HG03378 (cell line): Measurements from ENCODE around the gene SPINK7.
"Not testable (repeated sequence)": the region's sequence is repeated elsewhere in the genome, so short reads cannot be mapped to it uniquely, and the experiment has no call there.

Source experiments
- ATAC-seq: cut with Tn5 transposase; IDR thresholded peaks from one replicate; pipeline ENCODE4 v1.9.1; 2021; ENCODE audit warnings: mild to moderate bottlenecking, moderate library complexity; ENCODE audit not compliant: unreplicated experiment

SPINK7 gene

DNA sequence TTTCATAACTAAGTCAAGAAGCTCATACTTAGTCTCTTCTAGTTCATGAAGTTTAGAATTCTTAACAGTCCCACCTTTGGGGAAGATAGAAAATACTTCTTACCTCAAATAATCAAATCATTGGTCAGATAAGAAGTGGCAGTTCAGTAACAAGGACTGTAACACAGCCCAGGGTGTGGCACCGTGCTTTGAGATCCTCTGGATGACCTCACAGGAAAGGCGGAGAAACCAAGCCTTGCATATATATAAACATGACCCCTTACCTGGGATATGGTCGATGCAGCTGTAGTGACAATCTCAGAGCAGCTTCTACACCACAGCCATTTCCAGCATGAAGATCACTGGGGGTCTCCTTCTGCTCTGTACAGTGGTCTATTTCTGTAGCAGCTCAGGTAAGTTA lies at the start of gene SPINK7:
Gene SPINK7, plus strand, starts transcription at position 271 of the 400 bp plus-strand sequence. Its CDS starts 61 bp downstream, at position 332.
- ATAC-seq = no peak

DNA sequence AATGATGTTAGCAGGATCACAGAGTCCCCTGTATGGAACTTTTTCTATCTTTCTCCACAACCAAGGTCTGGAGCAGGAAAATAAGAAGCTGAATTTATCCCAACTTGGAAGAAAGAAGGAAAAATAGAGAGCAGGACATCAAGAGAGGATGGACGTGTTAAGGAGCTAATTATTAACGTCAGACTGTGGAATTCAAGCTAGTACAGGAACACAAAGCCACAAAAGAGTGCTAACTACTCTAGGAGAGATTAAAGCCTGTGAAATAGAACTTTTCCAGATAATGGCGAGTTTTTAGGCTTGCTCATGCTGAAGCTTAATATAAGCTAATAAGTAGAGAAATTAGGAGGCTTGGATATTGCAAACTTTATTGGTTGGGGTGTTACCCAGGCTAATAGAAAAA lies 44.3 kb upstream of the SPINK7 start:
- ATAC-seq = no peak

DNA sequence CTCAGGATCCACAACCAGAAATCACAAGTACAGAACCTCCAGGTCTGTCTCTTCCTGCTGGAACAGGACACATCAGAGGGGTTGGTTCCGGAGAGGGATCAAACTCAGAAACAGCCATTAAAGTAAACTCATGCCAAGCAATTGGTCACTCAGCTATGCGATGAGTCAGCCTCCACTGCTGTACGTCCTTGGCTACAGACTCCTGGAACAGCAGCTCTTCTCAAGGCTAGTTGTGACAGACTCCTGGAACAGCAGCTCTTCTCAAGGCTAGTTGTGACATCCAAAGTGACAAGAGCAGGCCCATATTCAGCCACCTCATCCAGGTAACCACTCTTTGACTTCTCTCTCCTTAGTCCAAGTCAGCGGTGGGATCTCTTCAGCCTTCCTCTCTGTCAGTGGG lies 43.7 kb upstream of the SPINK7 start, which contains the start of gene SPINK13:
Gene SPINK13, plus strand, starts transcription at position 229 of the 400 bp plus-strand sequence. CDS start 1,279 bp downstream, outside the sequence.
- ATAC-seq = no peak

DNA sequence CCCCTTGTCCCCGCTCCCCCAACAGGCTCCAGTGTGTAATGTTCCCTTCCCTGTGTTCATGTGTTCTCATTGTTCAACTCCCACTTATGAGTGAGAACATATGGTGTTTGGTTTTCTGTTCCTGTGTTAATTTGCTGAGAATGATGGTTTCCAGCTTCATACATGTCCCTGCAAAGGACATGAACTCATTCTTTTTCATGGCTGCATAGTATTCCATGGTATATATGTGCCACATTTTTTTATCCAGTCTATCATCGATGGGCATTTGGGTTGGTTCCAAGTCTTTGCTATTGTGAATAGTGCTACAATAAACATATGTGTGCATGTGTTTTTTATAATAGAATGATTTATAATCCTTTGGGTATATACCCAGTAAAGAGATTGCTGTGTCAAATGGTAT lies 37.1 kb upstream of the SPINK7 start:
- ATAC-seq = not testable (repeated sequence)

DNA sequence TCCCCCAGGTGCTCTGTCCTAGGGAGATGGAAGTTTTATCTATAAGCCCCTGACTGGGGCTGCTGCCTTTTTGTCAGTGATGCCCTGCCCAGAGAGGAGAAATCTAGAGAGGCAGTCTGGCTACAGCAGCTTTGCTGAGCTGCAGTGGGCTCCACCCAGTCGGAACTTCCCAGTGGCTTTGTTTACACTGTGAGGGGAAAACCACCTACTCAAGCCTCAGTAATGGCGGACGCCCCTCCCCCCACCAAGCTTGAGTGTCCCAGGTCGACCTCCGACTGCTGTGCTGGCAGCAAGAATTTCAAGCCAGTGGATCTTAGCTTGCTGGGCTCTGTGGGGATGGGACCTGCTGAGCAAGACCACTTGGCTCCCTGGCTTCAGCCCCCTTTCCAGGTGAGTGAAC lies 31.3 kb upstream of the SPINK7 start:
- not testable (repeated sequence) for ATAC-seq

DNA sequence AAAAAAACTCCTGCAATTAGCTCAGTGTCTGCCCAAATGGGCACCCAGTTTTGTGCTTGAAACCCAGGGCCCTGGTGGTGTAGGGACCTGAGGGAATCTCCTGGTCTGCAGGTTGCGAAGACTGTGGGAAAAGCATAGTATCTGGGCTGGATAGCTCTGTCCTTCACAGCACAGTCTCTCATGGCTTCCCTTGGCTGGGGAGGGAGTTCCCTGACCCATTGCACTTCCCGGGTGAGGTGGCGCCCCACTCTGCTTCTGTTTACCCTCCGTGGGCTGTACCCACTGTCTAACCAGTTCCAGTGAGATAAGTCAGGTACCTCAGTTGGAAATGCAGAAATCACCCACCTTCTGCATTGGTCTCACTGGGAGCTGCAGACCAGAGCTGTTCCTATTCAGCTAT lies 30.9 kb upstream of the SPINK7 start:
- not testable (repeated sequence) for ATAC-seq

DNA sequence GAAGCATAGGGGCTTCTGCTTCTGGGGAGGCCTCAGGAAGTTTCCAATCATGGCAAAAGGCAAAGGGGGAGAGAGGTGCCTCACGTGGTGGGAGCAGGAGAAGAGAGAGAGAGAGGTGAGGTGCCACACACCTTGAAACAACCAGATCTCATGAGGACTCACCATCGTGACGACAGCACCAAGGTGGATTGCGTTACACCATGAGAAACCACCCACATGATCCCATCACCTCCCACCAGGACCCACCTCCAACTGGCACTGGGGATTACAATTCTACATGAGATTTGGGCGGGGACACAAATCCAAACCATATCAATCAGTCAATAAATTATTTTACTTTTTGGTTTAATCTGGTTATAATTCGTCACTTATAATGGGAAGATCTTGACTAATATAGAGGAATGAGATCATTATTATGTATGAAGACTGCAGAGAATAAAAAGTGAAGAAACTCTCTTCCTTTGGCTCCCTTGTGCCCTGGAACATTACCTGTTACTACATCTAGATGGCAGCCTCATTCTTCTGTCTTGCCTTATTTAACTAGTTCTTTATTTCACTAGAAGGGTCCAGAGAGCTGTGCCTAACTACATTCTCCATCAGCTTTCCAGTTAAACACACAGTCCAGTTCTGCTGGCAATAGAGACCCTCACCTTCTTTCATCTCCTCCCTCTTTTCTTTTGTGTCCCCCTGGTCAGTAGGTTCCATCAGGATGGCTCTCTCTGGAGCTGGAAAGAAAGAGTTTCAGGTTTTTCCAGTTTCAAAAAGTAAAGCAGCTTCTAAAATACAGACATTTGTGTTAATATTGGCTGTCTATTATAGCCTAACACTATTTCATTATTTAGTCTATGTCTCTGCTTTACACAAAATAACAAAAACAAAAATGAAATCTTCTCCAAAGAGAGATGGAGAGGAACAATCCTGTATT lies 21.7 kb upstream of the SPINK7 start:
- peak; percentile 66 for ATAC-seq

DNA sequence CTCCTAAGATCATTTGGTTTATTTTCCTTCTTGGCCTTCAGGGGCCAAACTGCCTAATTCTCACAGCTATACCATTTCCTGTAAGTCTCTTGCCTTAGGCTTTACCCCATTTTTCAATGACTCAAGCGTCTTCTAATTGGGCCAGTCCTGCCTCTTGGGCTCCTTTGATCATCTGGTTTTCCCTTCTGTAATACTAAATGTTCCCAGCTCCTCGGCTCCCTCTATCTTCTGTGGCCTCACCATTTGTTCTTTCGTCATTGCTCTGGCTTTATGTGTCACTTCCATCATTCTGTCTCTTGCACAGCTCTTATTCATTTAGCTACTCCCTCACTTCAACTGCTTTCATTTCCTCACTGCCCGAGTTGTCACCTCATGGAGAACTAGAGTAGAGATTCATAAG lies 14.5 kb upstream of the SPINK7 start:
- ATAC-seq = no peak

DNA sequence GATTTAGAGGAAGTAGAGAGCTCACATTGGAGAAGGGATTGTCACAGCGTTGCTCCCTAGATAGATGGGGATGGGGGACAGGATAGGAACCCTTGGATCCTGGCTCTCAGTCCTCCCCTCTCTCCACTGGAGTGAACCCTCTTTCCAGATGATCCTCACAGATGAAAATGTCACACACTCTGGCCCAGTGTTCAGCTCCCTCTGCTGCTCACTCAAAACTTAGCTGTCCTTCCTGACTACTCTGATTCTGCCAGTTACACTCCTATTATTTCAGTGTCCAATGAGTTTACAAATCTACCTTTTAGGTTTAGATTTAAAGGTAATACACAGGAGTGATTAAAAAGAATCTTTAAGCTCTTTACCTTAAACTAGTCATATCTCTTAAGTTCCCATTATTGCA lies 5.8 kb upstream of the SPINK7 start:
- ATAC-seq = no peak

DNA sequence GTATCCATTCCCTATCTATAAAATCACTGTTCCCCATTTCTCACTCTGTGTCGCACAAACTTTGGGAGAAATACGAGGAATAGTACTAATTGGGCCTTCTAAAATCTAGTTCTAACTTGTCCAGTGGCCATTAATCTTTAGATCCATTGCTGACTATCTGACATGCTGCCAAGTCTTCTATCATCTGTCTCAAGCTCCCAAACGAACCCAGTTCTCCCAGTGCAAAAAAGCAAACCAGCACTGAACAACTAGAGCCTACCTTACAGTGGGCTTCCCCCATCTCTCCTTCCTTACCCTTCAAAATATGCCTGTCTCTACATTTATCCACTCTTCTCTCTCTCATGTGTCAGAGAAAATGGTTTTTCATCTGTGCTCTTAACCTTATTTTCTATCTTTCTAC lies 3.2 kb upstream of the SPINK7 start:
- no peak for ATAC-seq

DNA sequence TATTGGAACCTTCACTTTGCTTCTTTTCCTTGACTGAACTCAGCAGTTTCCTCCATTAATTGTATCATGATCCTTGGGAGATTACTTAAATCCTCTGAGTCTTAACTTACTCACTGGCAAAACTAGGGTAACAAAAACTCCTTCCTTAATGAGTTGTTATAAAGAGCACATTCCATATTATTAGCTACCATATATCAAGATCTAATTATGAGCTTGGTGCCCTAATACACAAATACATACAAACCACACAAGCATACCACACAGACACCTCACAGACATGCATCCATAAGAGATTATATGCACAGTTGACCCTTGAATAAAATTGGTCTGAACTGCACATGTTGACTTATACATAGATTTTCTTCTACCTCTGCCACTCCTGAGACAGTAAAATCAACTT lies 2.5 kb upstream of the SPINK7 start:
- no peak for ATAC-seq

DNA sequence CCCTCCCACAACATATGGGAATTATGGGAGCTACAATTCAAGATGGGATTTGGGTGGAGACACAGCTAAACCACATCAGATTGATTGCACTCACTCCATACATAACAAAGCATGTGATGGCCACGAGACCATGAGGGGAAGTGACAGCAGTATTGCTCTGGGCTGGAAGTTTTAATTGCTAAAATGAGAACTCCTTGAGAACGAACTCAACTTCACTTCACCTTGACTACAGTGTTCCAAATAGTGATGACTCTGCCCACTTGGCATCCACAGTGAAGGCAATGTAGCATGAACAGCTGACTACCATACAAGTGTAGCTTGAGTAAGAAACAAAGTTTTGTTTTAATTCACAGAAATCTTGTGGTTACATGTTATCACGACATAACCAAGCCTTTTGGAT lies 739 bp upstream of the SPINK7 start:
- ATAC-seq = no peak

DNA sequence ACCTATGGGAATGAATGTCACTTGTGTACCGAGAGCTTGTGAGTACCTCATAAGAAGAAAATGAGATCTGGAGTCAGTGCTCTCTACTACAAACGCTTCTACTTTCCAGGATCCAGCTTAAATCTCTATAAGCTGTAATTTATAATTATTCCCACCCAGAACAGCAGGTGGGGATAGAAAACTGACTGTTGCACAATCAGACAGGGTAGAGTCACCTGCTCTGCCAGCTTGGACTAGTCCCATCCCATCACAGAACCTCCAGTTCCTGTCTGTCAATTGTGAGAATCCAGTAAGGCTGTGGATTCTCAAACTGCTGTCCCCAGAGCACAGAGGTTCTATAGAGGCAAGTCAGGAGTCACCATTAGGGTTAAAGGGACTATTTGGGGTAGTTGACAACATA lies 2.0 kb downstream of the SPINK7 start:
- no peak for ATAC-seq

DNA sequence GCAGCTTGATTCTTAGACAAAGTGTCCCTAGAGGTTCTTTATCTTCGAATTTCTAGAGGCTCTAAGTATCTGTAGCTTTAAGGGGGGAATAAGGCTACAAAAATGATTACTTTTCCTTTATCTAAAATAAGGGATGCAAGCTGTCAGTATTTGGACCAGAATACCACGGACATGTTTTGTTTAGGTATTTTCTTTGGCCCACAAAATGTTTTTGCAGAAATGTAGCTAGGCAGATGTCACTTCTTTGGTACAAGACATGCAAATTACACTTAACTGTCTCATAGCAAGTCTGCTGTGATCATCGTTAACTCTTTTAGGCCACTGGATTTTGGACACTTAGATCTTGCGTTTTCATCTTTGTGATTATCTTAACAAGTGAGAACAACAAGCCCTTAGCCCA lies 2.5 kb downstream of the SPINK7 start:
- ATAC-seq = no peak

DNA sequence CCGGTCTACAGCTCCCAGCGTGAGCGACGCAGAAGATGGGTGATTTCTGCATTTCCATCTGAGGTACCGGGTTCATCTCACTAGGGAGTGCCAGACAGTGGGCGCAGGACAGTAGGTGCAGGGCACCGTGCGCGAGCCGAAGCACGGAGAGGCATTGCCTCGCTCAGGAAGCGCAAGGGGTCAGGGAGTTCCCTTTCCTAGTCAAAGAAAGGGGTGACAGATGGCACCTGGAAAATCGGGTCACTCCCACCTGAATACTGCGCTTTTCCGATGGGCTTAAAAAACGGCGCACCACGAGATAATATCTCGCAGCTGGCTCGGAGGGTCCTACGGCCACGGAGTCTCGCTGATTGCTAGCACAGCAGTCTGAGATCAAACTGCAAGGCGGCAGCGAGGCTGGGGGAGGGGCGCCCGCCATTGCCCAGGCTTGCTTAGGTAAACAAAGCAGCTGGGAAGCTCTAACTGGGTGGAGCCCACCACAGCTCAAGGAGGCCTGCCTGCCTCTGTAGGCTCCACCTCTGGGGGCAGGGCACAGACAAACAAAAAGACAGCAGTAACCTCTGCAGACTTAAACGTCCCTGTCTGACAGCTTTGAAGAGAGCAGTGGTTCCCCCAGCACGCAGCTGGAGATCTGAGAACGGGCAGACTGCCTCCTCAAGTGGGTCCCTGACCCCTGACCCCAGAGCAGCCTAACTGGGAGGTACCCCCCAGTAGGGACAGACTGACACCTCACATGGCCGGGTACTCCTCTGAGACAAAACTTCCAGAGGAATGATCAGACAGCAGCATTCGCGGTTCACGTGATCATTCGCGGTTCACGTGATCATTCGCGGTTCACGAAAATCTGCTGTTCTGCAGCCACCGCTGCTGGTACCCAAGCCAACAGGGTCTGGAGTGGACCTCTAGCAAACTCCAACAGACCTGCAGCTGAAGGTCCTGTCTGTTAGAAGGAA lies 8.1 kb downstream of the SPINK7 start:
- ATAC-seq = not testable (repeated sequence)

DNA sequence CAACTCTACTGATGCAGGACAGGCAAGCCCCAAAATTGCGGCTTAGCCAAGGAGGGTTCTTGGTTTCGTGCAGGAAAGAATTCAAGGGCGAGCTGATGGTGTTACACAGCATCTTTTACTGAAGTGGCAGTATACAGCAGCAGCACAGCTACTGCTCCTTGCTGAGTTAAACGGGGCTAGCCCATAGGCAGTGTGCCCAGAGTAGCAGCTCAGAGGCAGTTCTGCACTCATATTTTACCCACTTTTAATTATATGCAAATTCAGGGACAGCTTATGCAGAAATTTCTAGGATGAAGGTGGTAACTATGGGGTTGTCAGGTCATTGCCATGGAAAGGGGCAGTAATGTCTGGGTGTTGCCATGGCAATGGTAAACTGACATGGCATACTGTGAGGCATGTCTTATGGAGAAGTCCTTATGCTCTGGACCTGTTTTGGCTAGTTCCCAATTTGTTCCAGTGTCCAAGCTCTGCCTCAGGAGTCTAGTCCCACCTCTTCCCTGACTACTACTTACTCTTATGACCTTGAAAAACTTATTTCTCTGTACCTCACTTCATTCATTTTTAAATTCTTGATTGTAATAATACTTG lies 21.1 kb downstream of the SPINK7 start:
- ATAC-seq = no peak

DNA sequence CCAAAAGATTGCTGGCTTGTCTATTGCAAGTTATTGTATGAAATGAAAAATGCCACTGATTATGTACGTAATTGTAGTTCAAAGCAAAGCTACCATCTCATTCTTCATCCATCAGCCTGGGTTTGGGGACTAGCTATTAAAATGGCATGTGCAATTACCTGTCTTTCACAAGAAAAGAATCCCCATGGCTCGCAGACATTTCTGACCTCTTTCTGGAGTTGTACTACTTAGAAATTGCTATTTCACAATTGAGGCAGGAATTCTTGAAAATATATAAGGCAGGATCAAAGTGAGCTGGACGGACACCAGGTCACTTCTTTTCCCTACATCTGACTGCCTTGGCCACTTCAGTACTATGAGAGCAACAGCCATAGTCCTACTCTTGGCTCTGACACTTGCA lies 23.0 kb downstream of the SPINK7 start, which contains the start of gene SPINK9:
Gene SPINK9, plus strand, starts transcription at position 301 of the 400 bp plus-strand sequence. Its CDS starts 55 bp downstream, at position 356.
- ATAC-seq = no peak

DNA sequence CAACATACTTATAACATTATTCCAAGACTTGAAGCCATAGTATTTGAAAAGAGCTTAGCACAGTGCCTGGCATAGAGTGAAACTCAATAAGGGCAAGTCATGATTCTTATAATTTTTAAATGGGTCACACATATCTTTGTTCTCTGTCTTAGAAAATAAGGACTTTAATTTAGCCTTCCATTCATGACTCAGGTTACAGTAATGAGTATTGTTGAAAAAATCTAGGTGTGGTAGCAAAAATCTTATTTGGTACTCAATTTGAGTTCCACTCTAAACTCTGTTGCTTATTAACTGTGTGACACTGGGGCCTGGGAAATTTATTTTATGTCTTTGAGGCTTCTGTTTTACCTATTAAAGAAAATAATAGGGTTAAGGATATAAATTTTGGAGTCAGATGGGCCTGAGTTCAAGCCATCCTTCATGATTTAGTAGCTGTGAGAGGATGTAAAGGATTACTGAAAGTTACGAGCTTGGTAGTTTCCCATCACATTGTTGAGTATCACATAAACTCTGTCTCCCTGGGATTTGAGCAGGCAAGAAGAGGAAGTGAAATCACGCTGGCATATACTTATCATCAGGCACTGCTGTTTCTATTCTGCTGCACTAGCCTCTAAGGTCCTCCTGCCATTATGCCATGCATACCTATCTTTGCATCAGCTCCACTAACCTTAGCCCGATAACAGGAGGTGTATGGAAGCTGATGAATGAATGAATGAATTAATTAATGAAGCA lies 24.6 kb downstream of the SPINK7 start:
- peak; percentile 91 for ATAC-seq

DNA sequence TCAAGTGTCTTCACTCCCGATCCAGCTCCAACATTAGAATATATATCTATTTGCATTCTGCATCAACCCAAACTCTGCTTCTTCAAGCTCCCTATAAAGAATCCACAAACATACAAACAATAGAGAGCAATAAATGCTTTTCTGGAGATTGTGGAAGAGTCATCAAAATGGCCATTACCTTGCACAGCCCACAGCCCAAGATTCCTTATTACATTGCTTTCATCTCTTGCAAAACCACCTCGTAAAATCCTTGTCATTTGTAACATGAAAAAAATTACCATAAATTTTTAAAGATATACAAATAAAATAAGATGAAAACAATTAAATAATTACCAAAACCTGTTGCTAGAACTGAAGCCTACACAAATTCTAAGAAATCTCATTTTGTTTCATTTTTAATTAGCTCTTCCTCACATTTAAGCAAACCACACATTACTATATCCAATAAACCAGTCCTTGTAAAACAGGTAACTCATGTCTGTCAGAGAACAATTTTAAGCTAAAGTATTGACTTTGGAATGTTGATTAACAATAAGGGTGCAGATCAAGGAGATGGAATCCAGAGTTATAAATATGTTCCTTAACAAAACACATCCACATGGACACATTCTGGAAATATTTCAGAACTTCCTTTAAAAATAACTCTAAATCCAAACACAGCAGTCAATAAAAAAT lies 30.3 kb downstream of the SPINK7 start:
- ATAC-seq = no peak

DNA sequence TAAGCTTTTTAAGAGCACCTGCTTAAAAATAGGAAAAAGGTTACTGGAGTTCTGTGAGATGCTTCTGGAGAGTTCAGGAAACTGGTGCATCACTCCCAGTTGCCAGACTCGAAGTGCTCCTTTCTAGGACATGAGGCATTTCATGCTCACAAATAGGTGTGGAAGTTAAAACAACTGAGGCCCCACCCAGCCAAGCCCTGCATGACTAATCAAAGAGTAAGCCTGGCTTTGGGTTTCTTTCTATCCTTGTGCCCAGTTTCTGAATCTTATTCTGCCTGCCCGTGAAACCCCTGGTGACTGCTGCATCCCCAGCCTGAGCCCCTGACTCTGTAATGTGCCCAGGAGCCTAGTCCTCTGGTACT lies 30.8 kb downstream of the SPINK7 start:
- no peak for ATAC-seq
